ENCODE results near the gene VTI1A. TPM values are rescaled to one million over a fixed set of nuclear protein-coding genes. Genes with fewer than 3 reads are reported as not detected.
A peak's percentile ranks its signal among the peaks of the same experiment; 100 is the strongest.

Gene VTI1A
- total and polyA plus RNA-seq, 2 experiments from 2014 or later: 20.4 to 39.8 TPM

DNA sequence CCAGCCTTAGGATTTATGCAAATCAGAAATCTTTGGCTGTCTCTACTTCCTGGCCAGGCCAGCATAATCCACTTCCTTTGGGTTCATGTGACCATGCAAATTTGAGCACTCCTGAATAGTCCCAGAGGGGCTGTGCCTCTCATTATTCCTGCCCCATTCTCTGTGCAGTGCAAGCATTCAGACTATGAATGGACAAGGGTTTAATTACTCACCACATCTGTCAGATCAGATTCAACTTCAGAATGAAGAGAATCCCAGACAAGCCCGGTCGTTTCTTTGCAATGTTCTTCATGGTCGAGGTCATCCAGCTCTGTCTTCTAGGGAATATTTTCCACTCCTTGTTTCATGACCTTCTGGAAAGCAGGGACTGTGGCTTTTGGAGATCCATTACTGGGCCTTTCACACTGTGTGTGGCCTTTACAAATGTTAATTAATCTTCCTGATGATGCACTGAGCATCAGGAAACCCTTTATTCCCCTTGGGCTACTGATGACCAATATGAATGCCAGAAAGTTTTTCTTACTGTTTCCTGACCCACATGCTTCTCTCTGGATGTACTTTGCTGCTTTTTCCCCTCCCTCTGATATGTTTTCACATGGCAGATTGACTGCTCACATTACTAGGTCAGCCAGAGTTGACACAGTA lies 285.4 kb downstream of the VTI1A start:
- Histone ChIP-seq H3K36me3 (replicated peaks; ENCODE audit: insufficient read depth, low read depth) (no peaks in the 10 kb centered on the region), H3K27ac (peak overlapping the region; percentile 2), H2AFZ (no peak overlapping the region), H3K9me3 (ENCODE audit: low read depth) (no peaks in the 10 kb centered on the region), H3K4me3 (no peak overlapping the region), H3K4me2 (no peak overlapping the region), H3K9me2 (replicated peaks; ENCODE audit: insufficient read depth) (no peaks in the 10 kb centered on the region), H4K20me1 (ENCODE audit: insufficient read depth, poor library complexity, severe bottlenecking) (no peaks in the 10 kb centered on the region), H3K4me1 (ENCODE audit: insufficient read depth) (peaks cover 37% of the 10 kb centered on the region), H3K27me3 (no peaks in the 10 kb centered on the region), H3K79me2 (no peaks in the 10 kb centered on the region)
- TF ChIP-seq EZH2 (IDR thresholded peaks at IDR 0.05; ENCODE audit: borderline replicate concordance) (no peak), EZH2phosphoT487 (IDR thresholded peaks at IDR 0.05; ENCODE audit: low read depth, severe bottlenecking, unreplicated experiment) (no peak)
- TF ChIP-seq, protein P1, sequence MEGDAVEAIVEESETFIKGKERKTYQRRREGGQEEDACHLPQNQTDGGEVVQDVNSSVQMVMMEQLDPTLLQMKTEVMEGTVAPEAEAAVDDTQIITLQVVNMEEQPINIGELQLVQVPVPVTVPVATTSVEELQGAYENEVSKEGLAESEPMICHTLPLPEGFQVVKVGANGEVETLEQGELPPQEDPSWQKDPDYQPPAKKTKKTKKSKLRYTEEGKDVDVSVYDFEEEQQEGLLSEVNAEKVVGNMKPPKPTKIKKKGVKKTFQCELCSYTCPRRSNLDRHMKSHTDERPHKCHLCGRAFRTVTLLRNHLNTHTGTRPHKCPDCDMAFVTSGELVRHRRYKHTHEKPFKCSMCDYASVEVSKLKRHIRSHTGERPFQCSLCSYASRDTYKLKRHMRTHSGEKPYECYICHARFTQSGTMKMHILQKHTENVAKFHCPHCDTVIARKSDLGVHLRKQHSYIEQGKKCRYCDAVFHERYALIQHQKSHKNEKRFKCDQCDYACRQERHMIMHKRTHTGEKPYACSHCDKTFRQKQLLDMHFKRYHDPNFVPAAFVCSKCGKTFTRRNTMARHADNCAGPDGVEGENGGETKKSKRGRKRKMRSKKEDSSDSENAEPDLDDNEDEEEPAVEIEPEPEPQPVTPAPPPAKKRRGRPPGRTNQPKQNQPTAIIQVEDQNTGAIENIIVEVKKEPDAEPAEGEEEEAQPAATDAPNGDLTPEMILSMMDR (IDR thresholded peaks at IDR 0.05; ENCODE audit: poor library complexity): no peak
- DNase-seq (ENCODE audit: low spot score): no peak
- 78% methylated on average over 3 of the region's 3 CpGs for WGBS (ENCODE audit: low lambda C conversion rate, missing lambda C conversion rate)

DNA sequence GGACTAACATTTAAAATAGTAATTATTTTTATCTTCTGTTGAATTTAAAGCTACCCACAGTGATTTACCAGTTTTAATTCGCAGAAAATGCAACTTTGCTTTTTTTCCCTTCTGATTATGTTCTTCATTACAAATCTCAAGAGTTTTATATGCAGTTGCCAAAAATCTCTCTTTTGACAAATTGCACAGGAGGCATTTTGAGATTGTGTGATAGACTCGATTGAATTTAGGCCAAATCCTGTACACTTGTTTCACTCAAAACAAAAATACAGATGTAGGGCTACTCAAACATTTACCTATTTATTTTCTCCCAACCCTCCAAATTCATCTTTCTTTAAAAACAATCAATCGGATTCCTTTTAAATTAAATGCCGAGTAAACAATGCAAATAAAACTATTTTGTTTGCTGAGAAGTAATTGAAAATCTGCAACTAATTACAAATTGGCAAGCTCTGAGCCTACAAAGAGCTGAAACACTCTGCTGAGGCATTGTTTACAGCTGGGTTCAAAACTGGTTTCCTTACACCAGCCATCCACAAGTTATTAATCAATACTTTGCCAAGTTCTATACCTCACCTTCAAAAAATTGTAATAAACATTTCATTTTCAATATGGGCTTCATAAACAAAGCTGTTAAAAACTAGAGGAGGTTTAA lies 288.2 kb downstream of the VTI1A start:
- Histone ChIP-seq H2AFZ (no peak overlapping the region), H3K4me3 (no peak overlapping the region), H3K27ac (no peak overlapping the region), H3K27me3 (no peaks in the 10 kb centered on the region), H3K36me3 (replicated peaks; ENCODE audit: insufficient read depth, low read depth) (no peaks in the 10 kb centered on the region), H3K4me1 (ENCODE audit: insufficient read depth) (peaks cover 33% of the 10 kb centered on the region), H3K9me3 (ENCODE audit: low read depth) (no peaks in the 10 kb centered on the region), H3K4me2 (no peak overlapping the region), H4K20me1 (ENCODE audit: insufficient read depth, poor library complexity, severe bottlenecking) (no peaks in the 10 kb centered on the region), H3K79me2 (no peaks in the 10 kb centered on the region), H3K9me2 (replicated peaks; ENCODE audit: insufficient read depth) (no peaks in the 10 kb centered on the region)
- no peak for DNase-seq (ENCODE audit: low spot score)
- 72% methylated on average over 4 of the region's 4 CpGs for WGBS (ENCODE audit: low lambda C conversion rate, missing lambda C conversion rate)
- no peak for TF ChIP-seq EZH2 (IDR thresholded peaks at IDR 0.05; ENCODE audit: borderline replicate concordance)

DNA sequence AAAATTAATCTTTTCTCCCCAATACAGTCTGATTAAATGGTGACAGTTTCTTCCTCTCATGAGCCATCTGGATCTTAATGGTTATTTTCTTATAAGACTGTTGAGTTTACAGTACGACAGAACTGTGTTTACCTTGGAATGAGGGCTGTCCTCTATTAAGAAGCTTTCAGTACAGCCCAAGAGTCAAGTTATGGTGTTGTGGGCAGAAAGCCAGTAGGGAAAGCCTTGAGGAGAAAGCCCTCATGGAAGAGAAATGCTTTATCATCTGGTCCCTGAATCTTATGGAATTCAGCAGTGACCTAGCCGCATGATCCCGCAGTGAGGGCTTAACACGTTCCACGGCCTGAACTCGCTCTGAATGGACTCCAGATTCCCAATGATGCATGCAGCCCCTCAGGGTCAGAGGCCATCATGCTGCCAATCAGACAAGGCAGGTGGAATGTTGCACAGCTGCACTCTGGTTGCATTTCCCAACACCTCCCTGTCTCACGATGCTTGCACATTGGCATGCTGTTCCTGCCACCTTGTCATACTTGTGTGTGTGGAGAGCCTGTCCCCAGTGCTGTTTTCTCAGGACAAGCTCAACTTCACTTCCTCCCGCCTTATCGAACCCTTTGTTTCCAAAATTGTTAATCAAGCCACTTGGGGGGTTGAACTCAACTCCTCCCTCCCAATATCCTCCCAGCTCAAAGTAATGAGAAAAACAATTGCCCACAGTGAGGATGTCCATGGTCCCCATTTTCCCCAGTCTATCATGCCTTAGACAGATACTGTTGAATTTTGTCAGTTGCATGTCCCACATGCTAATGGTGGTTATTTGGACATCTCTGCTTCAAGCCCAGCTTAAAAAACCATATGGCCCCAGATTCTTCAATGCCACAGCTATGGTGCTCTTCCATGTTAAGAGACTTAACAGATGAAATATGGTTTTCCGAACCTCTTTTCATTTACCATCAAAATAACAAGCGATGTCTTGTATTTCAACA lies 291.9 kb downstream of the VTI1A start:
- Histone ChIP-seq H3K4me1 (ENCODE audit: insufficient read depth) (peaks cover 55% of the 10 kb centered on the region), H3K27ac (peak overlapping the region; percentile 75), H3K9me3 (ENCODE audit: low read depth) (peaks cover 3% of the 10 kb centered on the region), H3K27me3 (no peaks in the 10 kb centered on the region), H3K36me3 (replicated peaks; ENCODE audit: insufficient read depth, low read depth) (no peaks in the 10 kb centered on the region), H3K4me2 (peak overlapping the region; percentile 49), H3K4me3 (no peak overlapping the region), H3K79me2 (no peaks in the 10 kb centered on the region), H3K9me2 (replicated peaks; ENCODE audit: insufficient read depth) (no peaks in the 10 kb centered on the region), H2AFZ (no peak overlapping the region), H4K20me1 (ENCODE audit: insufficient read depth, poor library complexity, severe bottlenecking) (no peaks in the 10 kb centered on the region)
- peak; percentile 50 for DNase-seq (ENCODE audit: low spot score)
- TF ChIP-seq, protein P1 (IDR thresholded peaks at IDR 0.05; ENCODE audit: poor library complexity): no peak
- TF ChIP-seq EZH2phosphoT487 (IDR thresholded peaks at IDR 0.05; ENCODE audit: low read depth, severe bottlenecking, unreplicated experiment): no peak
- no peak for TF ChIP-seq EZH2 (IDR thresholded peaks at IDR 0.05; ENCODE audit: borderline replicate concordance)
- WGBS (ENCODE audit: low lambda C conversion rate, missing lambda C conversion rate): 63% methylated on average over 11 of the region's 11 CpGs
